K562 (cell line): ENCODE data around the gene MX1. TPM values are rescaled to one million over a fixed set of nuclear protein-coding genes. Genes with fewer than 3 reads are reported as not detected.

ENCODE experiments used
- ATAC-seq: fragments of 200-7000 bp; cut with Tn5 transposase; 3 replicates; pipeline ENCODE4 v1.9.1; 2020; ENCODE audit warnings: moderate library complexity
- BruUV-seq: library from RNA; stranded (reverse); fragments of 400-500 nt; replicated peaks from 2 replicates; lab custom pipeline; 2021; lab: Mats Ljungman, UMichigan
- CTCF ChIA-PET: fragments of 300-600 bp; formaldehyde crosslinking; extraction: SDS; loops from one replicate; lab custom pipeline; 2021; ENCODE audit warnings: low intra/inter-chr PET ratio; lab: Yijun Ruan, JAX
- POLR2A ChIA-PET: fragments of 300-600, 350-650 bp; sonication (Branson Sonifier 250); formaldehyde crosslinking; extraction: SDS; loops from one replicate; lab custom pipeline; 2021; ENCODE audit warnings: antibody characterized with exemption, inconsistent platforms; lab: Yijun Ruan, JAX
- DNase-seq, 4 experiments: peaks; one replicate each; pipeline versions ENCODE4 v3.0.0 to v3.0.0-alpha.2; 2011 to 2018; ENCODE audit warnings: low spot score in 3 of 4, mixed read lengths in 3 of 4; ENCODE audit errors: extremely low read depth in 1 of 4
- FAIRE-seq: peaks from 2 replicates; lab custom pipeline; 2011; peaks lifted over from hg19 to GRCh38; lab: Jason Lieb, UNC
- H2AFZ ChIP-seq: 2 replicates; pipeline ENCODE4 v1.6.0; 2011; ENCODE audit warnings: low read depth, low read length, control low read depth, inconsistent platforms
- H3K27ac ChIP-seq: fragments of 200-600 bp; 3 replicates; pipeline ENCODE4 v1.8.0; 2011; ENCODE audit warnings: low read depth, mild to moderate bottlenecking, control low read depth, inconsistent platforms, low read length, moderate library complexity, mixed read lengths; ENCODE audit errors: extremely low read depth
- H3K27me3 ChIP-seq, 2 experiments: fragments of 300-600 bp in 1 of 2; 2 replicates in 1 of 2; 3 replicates in 1 of 2; pipeline versions ENCODE4 v1.6.0 to v1.8.0; 2011; ENCODE audit warnings: inconsistent platforms in 2 of 2, low read length in 2 of 2, mild to moderate bottlenecking in 1 of 2, mixed read lengths in 1 of 2, moderate library complexity in 1 of 2; ENCODE audit not compliant: control insufficient read depth in 2 of 2, insufficient read depth in 2 of 2
- H3K36me3 ChIP-seq: fragments of 300-600 bp; 3 replicates; pipeline ENCODE4 v1.8.0; 2011; ENCODE audit warnings: mild to moderate bottlenecking, low read length, inconsistent platforms; ENCODE audit not compliant: control insufficient read depth, insufficient read depth
- H3K4me1 ChIP-seq, 2 experiments: fragments of 200-600 bp in 1 of 2; replicated peaks in 1 of 2; 2 replicates in 1 of 2; 3 replicates in 1 of 2; pipeline versions ENCODE4 v1.5.1 to v1.8.0; 2011; ENCODE audit warnings: inconsistent platforms in 2 of 2, low read length in 2 of 2, mild to moderate bottlenecking in 1 of 2, mixed read lengths in 1 of 2, moderate library complexity in 1 of 2; ENCODE audit not compliant: control insufficient read depth in 2 of 2, insufficient read depth in 2 of 2
- H3K4me2 ChIP-seq: 2 replicates; pipeline ENCODE4 v1.6.1; 2011; ENCODE audit warnings: low read length, control low read depth, inconsistent platforms, mixed read lengths; ENCODE audit not compliant: insufficient read depth
- H3K4me3 ChIP-seq: fragments of 200-600 bp; sonication (generic), shearing (Covaris generic); 2 replicates; pipeline ENCODE4 v1.5.1; 2016; ENCODE audit warnings: control low read depth, inconsistent platforms
- H3K79me2 ChIP-seq: fragments of 200-600 bp; 3 replicates; pipeline ENCODE4 v1.8.0; 2011; ENCODE audit warnings: low read length, inconsistent platforms; ENCODE audit not compliant: control insufficient read depth, insufficient read depth
- H3K9ac ChIP-seq, 2 experiments: 2 replicates each; pipeline versions ENCODE4 v1.6.0 to v1.6.1; 2011; ENCODE audit warnings: low read depth in 2 of 2, low read length in 2 of 2, control low read depth in 1 of 2, inconsistent platforms in 1 of 2, mild to moderate bottlenecking in 1 of 2, mixed read lengths in 1 of 2; ENCODE audit not compliant: insufficient read depth in 1 of 2
- H3K9me1 ChIP-seq: one replicate; pipeline ENCODE4 v1.6.0; 2011; ENCODE audit warnings: inconsistent platforms, mild to moderate bottlenecking, low read length, moderate library complexity; ENCODE audit not compliant: control insufficient read depth, insufficient read depth
- H3K9me3 ChIP-seq: replicated peaks from 2 replicates; pipeline ENCODE4 v1.5.1; 2011; ENCODE audit warnings: low read depth, low read length, inconsistent platforms; ENCODE audit not compliant: control insufficient read depth, insufficient read depth
- H4K20me1 ChIP-seq: replicated peaks from 2 replicates; pipeline ENCODE4 v1.6.1; 2011; ENCODE audit warnings: low read length, inconsistent platforms, mixed read lengths; ENCODE audit not compliant: control insufficient read depth, insufficient read depth
- BACH1 ChIP-seq: fragments of 200-800 bp; sonication (Bioruptor generic); IDR thresholded peaks from 2 replicates; pipeline ENCODE4 v1.6.1; 2016; ENCODE audit warnings: missing genetic modification characterization, missing compliant biosample characterization
- CBFA2T3 ChIP-seq: fragments of 450-650 bp; IDR thresholded peaks from 2 replicates; pipeline ENCODE4 v1.6.1; 2017
- E2F3 ChIP-seq: fragments of 250-450 bp; sonication (Bioruptor Pico); IDR thresholded peaks from 2 replicates; pipeline ENCODE4 v1.4.0; 2020; ENCODE audit warnings: mild to moderate bottlenecking
- ESRRA ChIP-seq: fragments of 450-650 bp; IDR thresholded peaks from 2 replicates; pipeline ENCODE4 v1.6.1; 2014; ENCODE audit warnings: low read depth, mild to moderate bottlenecking, moderate library complexity, borderline replicate concordance
- ESRRB ChIP-seq: fragments of 250-450 bp; sonication (Bioruptor Pico); IDR thresholded peaks from 2 replicates; pipeline ENCODE4 v1.5.0; 2020; ENCODE audit warnings: mild to moderate bottlenecking, moderate library complexity, borderline replicate concordance
- ETV1 ChIP-seq: fragments of 450-650 bp; conservative IDR thresholded peaks from 2 replicates; pipeline ENCODE4 v1.6.1; 2016; ENCODE audit warnings: missing genetic modification characterization, control low read depth, low read depth, missing compliant biosample characterization
- GATAD2A ChIP-seq: fragments of 450-650 bp; IDR thresholded peaks from 2 replicates; pipeline ENCODE4 v1.6.1; 2017
- GTF2B ChIP-seq: IDR thresholded peaks from 2 replicates; pipeline ENCODE4 v1.6.1; 2011; ENCODE audit not compliant: insufficient read length; ENCODE audit errors: extremely low read depth
- HDAC2 ChIP-seq: fragments of 450-650 bp; IDR thresholded peaks from 2 replicates; pipeline ENCODE4 v1.6.1; 2016; ENCODE audit warnings: mild to moderate bottlenecking
- HMG20A ChIP-seq: fragments of 450-650 bp; formaldehyde crosslinking; conservative IDR thresholded peaks from 2 replicates; pipeline ENCODE4 v1.4.0; 2020; ENCODE audit warnings: mild to moderate bottlenecking, mixed read lengths
- RFX5 ChIP-seq: IDR thresholded peaks from 2 replicates; pipeline ENCODE4 v1.6.1; 2011; ENCODE audit warnings: low read depth, mild to moderate bottlenecking, improper control_type of control experiment, low read length
- SNRNP70 ChIP-seq: fragments of 200-400 bp; formaldehyde crosslinking; optimal IDR thresholded peaks from 2 replicates; pipeline ENCODE3; 2017; ENCODE audit warnings: low read depth, low read length
- THRAP3 ChIP-seq: fragments of 450-650 bp; IDR thresholded peaks from 2 replicates; pipeline ENCODE4 v1.6.1; 2016; ENCODE audit warnings: mild to moderate bottlenecking, inconsistent platforms, borderline replicate concordance
- TOE1 ChIP-seq, 2 experiments: fragments of 450-650 bp in 1 of 2; sonication (generic) in 1 of 2; formaldehyde crosslinking in 1 of 2; IDR thresholded peaks; 2 replicates each; pipeline versions ENCODE4 v1.7.1 to v1.8.0; 2016 to 2022; ENCODE audit warnings: borderline replicate concordance in 2 of 2, mild to moderate bottlenecking in 2 of 2, antibody characterized with exemption in 1 of 2, inconsistent platforms in 1 of 2, low read depth in 1 of 2, missing genetic modification reagents in 1 of 2, moderate library complexity in 1 of 2
- ZNF146 ChIP-seq: IDR thresholded peaks from one replicate; pipeline ENCODE4 v1.6.1; 2018; ENCODE audit warnings: missing compliant biosample characterization; ENCODE audit not compliant: unreplicated experiment
- ZNF785 ChIP-seq: fragments of 250-450 bp; sonication (Bioruptor Pico); IDR thresholded peaks from 2 replicates; pipeline ENCODE4 v1.4.0; 2020; ENCODE audit warnings: mild to moderate bottlenecking
- ZNF830 ChIP-seq: fragments of 250-450 bp; sonication (Bioruptor Pico); IDR thresholded peaks from 2 replicates; pipeline ENCODE4 v1.5.0; 2021; ENCODE audit warnings: mild to moderate bottlenecking
- ZSCAN32 ChIP-seq: fragments of 450-650 bp; formaldehyde crosslinking; IDR thresholded peaks from 2 replicates; pipeline ENCODE4 v1.4.0; 2020; ENCODE audit warnings: mild to moderate bottlenecking, moderate library complexity
- WGBS: fragments of 100-300 bp; shearing (Covaris generic); methylation state at CpG from one replicate; pipeline ENCODE4 v1.1.6; 2016; ENCODE audit warnings: low coverage, mixed read lengths; ENCODE audit not compliant: insufficient coverage; ENCODE audit errors: missing lambda C conversion rate; 5-methylcytosine and 5-hydroxymethylcytosine counted together
- in situ Hi-C: fragments of 300-500 bp; cut with MboI; formaldehyde crosslinking; loops from 4 replicates; pipeline ENCODE4 v1.15.0; 2018; ENCODE audit warnings: inconsistent platforms, mixed read lengths
- intact Hi-C: fragments of 100-400 bp; cut with micrococcal nuclease; formaldehyde crosslinking; loops from 2 replicates; pipeline ENCODE4 v1.14.2; 2022
- polyA plus RNA-seq, 8 experiments: library from polyadenylated mRNA; depleted of rRNA in 4 of 8; stranded (reverse) in 5 of 8; unstranded in 3 of 8; fragments of >200 nt; fragmentation: Nextera tagmentation in 2 of 8; fragmentation: Illumina TruSeq in 1 of 8; extraction: Ambion mirVana in 2 of 8; extraction: Trizol in 1 of 8; gene quantifications; 2 replicates each; pipeline versions ENCODE4 v1.2.1 to v1.2.3, GENCODE V29; 2011 to 2014; ENCODE audit warnings: inconsistent platforms in 1 of 8, missing spikeins in 1 of 8
- total RNA-seq, 7 experiments: library from RNA; depleted of rRNA in 6 of 7; stranded (reverse); fragments of >200 nt in 6 of 7; fragmentation: Illumina TruSeq in 2 of 7; extraction: Trizol in 2 of 7; gene quantifications; 2 replicates each; pipeline versions ENCODE4 v1.2.1 to v1.2.3, GENCODE V29; 2011 to 2021; ENCODE audit warnings: low replicate concordance in 1 of 7
- TF ChIP-seq, protein P1 (sequence below): sonication (generic); formaldehyde crosslinking; IDR thresholded peaks from 2 replicates; pipeline ENCODE4 v1.8.1; 2023; ENCODE audit warnings: mild to moderate bottlenecking, missing genetic modification reagents
- TF ChIP-seq, protein P2 (sequence below): IDR thresholded peaks from 2 replicates; pipeline ENCODE4 v1.6.1; 2014; ENCODE audit warnings: antibody characterized with exemption

The MX1 gene
- total and polyA plus RNA-seq, 9 of the 15 experiments (the other 6 are each of a cell fraction or from before 2014, with no cell fraction given), result 0.07 to 0.51 (median 0.21) TPM; not detected in 5

- TF ChIP-seq, protein P1, sequence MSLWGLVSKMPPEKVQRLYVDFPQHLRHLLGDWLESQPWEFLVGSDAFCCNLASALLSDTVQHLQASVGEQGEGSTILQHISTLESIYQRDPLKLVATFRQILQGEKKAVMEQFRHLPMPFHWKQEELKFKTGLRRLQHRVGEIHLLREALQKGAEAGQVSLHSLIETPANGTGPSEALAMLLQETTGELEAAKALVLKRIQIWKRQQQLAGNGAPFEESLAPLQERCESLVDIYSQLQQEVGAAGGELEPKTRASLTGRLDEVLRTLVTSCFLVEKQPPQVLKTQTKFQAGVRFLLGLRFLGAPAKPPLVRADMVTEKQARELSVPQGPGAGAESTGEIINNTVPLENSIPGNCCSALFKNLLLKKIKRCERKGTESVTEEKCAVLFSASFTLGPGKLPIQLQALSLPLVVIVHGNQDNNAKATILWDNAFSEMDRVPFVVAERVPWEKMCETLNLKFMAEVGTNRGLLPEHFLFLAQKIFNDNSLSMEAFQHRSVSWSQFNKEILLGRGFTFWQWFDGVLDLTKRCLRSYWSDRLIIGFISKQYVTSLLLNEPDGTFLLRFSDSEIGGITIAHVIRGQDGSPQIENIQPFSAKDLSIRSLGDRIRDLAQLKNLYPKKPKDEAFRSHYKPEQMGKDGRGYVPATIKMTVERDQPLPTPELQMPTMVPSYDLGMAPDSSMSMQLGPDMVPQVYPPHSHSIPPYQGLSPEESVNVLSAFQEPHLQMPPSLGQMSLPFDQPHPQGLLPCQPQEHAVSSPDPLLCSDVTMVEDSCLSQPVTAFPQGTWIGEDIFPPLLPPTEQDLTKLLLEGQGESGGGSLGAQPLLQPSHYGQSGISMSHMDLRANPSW (CRISPR knock-in tag), result no peak
- TF ChIP-seq TOE1 (IDR thresholded peaks at IDR 0.05; ENCODE audit: borderline replicate concordance) (no peak), TOE1 (CRISPR knock-in tag; IDR thresholded peaks at IDR 0.05; ENCODE audit: borderline replicate concordance, low read depth) (no peak), THRAP3 (no peak), CBFA2T3 (no peak), ESRRB (CRISPR knock-in tag) (no peak), GATAD2A (no peak), HDAC2 (no peak), ETV1 (tag) (no peak)
Observed at GRCh38 chr21:41405321-41405720, 20.7 kb upstream of the MX1 start (continued).

DNA sequence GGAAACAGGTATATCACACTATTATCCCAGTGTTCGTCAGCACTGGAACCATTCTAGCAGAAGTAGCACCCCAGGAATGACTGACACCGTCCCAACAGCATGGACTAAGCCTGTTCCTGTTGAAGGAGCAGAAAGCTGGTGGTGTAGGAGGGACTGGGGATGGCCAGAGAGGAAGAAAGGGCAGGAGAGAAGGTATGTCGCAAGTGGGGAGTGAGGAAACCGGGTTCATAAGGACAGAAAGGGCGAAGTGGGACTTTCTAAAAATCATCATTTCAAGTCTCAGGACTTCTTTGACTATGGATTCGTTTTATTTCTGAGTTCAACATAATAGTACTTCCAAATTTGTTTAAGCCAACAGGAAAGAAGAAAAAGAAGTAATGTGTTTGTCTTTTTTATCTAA lies 19.7 kb upstream of the MX1 start:
- in situ Hi-C loops, result no loop called here
- TF ChIP-seq ZNF830 (CRISPR knock-in tag) (no peak), HMG20A (CRISPR knock-in tag) (no peak), SNRNP70 (no peak), BACH1 (no peak), ZNF785 (CRISPR knock-in tag) (no peak), ESRRA (no peak), ZNF146 (CRISPR knock-in tag) (no peak), RFX5 (no peak), GTF2B (no peak), ETV1 (tag) (no peak), ZSCAN32 (CRISPR knock-in tag) (no peak), E2F3 (CRISPR knock-in tag) (no peak)
- TF ChIP-seq, protein P2, sequence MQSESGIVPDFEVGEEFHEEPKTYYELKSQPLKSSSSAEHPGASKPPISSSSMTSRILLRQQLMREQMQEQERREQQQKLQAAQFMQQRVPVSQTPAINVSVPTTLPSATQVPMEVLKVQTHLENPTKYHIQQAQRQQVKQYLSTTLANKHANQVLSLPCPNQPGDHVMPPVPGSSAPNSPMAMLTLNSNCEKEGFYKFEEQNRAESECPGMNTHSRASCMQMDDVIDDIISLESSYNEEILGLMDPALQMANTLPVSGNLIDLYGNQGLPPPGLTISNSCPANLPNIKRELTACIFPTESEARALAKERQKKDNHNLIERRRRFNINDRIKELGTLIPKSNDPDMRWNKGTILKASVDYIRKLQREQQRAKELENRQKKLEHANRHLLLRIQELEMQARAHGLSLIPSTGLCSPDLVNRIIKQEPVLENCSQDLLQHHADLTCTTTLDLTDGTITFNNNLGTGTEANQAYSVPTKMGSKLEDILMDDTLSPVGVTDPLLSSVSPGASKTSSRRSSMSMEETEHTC, result no peak

More for the DNA sequence above, 19.7 kb upstream of the MX1 start:
- no peaks in the 10 kb centered on the region for H3K36me3 ChIP-seq
- intact Hi-C loops, result no loop called here
- H3K4me2 ChIP-seq, result no peak overlapping the region
- H3K27me3 ChIP-seq, result peaks cover 18 to 38% of the 10 kb centered on the region in 2 experiments; a peak in 3 of 5 replicates
- no peak overlapping the region for H3K27ac ChIP-seq
- no peak for DNase-seq
- no TSS peak for BruUV-seq
- WGBS, result 3% methylated on average over 6 of the region's 6 CpGs
- no peak overlapping the region for H3K9ac ChIP-seq
- no peaks in the 10 kb centered on the region for H3K4me1 ChIP-seq
- ATAC-seq, result no peak
- H4K20me1 ChIP-seq, result no peaks in the 10 kb centered on the region
- FAIRE-seq, result no peak
- ChIA-PET POLR2A (no interaction called here), CTCF (no interaction called here)
- no peaks in the 10 kb centered on the region for H3K9me1 ChIP-seq
- no peak overlapping the region for H2AFZ ChIP-seq
- H3K4me3 ChIP-seq, result no peak overlapping the region
- no peaks in the 10 kb centered on the region for H3K79me2 ChIP-seq
- no peaks in the 10 kb centered on the region for H3K9me3 ChIP-seq
